Activated naive CD4-positive, alpha-beta T cell treated with anti-CD3 and anti-CD28 coated beads, Interleukin-2, amount 50 U/mL, for 24 hours (primary cell): ENCODE results near the gene FLRT2.

Experiments used
- H3K27ac Mint-ChIP-seq: one replicate; pipeline ENCODE4 v1.8.0; 2021; ENCODE audit warnings: mild to moderate bottlenecking, mixed read lengths
- H3K27me3 Mint-ChIP-seq: one replicate; pipeline ENCODE4 v1.8.0; 2021; ENCODE audit warnings: mixed read lengths
- H3K36me3 Mint-ChIP-seq: one replicate; pipeline ENCODE4 v1.8.0; 2021; ENCODE audit warnings: mixed read lengths
- H3K4me1 Mint-ChIP-seq: one replicate; pipeline ENCODE4 v1.8.0; 2021; ENCODE audit warnings: mixed read lengths
- H3K4me3 Mint-ChIP-seq: one replicate; pipeline ENCODE4 v1.8.0; 2021; ENCODE audit warnings: mild to moderate bottlenecking, mixed read lengths
- H3K9me3 Mint-ChIP-seq: one replicate; pipeline ENCODE4 v1.8.0; 2021; ENCODE audit warnings: mixed read lengths

Gene FLRT2

GRCh38 chr14:85529803-85530574 lies at the start of gene FLRT2:
FLRT2 (plus strand) TSS chr14:85530144; CDS start chr14:85621515, 91,371 bp downstream.
- H3K4me1 Mint-ChIP-seq: peaks cover 10% of the 10 kb centered on the region
- peaks cover 51% of the 10 kb centered on the region for H3K27me3 Mint-ChIP-seq
- H3K4me3 Mint-ChIP-seq: no peak within 1 kb of the TSS
- no peaks in the 10 kb centered on the region for H3K36me3 Mint-ChIP-seq
- no peaks in the 10 kb centered on the region for H3K9me3 Mint-ChIP-seq
- H3K27ac Mint-ChIP-seq: no peak within 1 kb of the TSS

- Mint-ChIP-seq H3K9me3 (peaks cover 7% of the 10 kb centered on the region), H3K27me3 (no peaks in the 10 kb centered on the region), H3K4me1 (no peaks in the 10 kb centered on the region), H3K4me3 (no peak overlapping the region), H3K27ac (no peak overlapping the region), H3K36me3 (no peaks in the 10 kb centered on the region)
These were observed 48.5 kb upstream of the FLRT2 start for GRCh38 chr14:85481471-85481870.

GRCh38 chr14:85482552-85482951 lies 47.4 kb upstream of the FLRT2 start:
- Mint-ChIP-seq H3K27me3 (no peaks in the 10 kb centered on the region), H3K4me1 (no peaks in the 10 kb centered on the region), H3K4me3 (no peak overlapping the region)

GRCh38 chr14:85483037-85483436 lies 46.9 kb upstream of the FLRT2 start:
- Mint-ChIP-seq H3K4me1 (no peaks in the 10 kb centered on the region), H3K4me3 (no peak overlapping the region), H3K36me3 (no peaks in the 10 kb centered on the region), H3K27me3 (no peaks in the 10 kb centered on the region), H3K27ac (no peak overlapping the region), H3K9me3 (peaks cover 7% of the 10 kb centered on the region)

More at GRCh38 chr14:85482552-85482951, 47.4 kb upstream of the FLRT2 start:
- peaks cover 7% of the 10 kb centered on the region for H3K9me3 Mint-ChIP-seq
- H3K27ac Mint-ChIP-seq: no peak overlapping the region
- no peaks in the 10 kb centered on the region for H3K36me3 Mint-ChIP-seq

GRCh38 chr14:85483652-85484051 lies 46.3 kb upstream of the FLRT2 start:
- Mint-ChIP-seq H3K4me3 (no peak overlapping the region), H3K27ac (no peak overlapping the region), H3K4me1 (no peaks in the 10 kb centered on the region), H3K9me3 (peaks cover 7% of the 10 kb centered on the region), H3K27me3 (no peaks in the 10 kb centered on the region), H3K36me3 (no peaks in the 10 kb centered on the region)

GRCh38 chr14:85487215-85487614 lies 42.7 kb upstream of the FLRT2 start:
- Mint-ChIP-seq H3K27ac (no peak overlapping the region), H3K4me3 (no peak overlapping the region), H3K36me3 (no peaks in the 10 kb centered on the region), H3K27me3 (no peaks in the 10 kb centered on the region), H3K4me1 (no peaks in the 10 kb centered on the region), H3K9me3 (peaks cover 25% of the 10 kb centered on the region)

- Mint-ChIP-seq H3K4me3 (no peak overlapping the region), H3K4me1 (no peaks in the 10 kb centered on the region), H3K9me3 (peaks cover 8% of the 10 kb centered on the region), H3K27me3 (no peaks in the 10 kb centered on the region), H3K36me3 (no peaks in the 10 kb centered on the region), H3K27ac (no peak overlapping the region)
These were observed 28.2 kb upstream of the FLRT2 start for GRCh38 chr14:85501751-85502150.

- no peak overlapping the region for H3K27ac Mint-ChIP-seq
- no peaks in the 10 kb centered on the region for H3K27me3 Mint-ChIP-seq
- no peaks in the 10 kb centered on the region for H3K4me1 Mint-ChIP-seq
- peaks cover 8% of the 10 kb centered on the region for H3K9me3 Mint-ChIP-seq
- H3K4me3 Mint-ChIP-seq: no peak overlapping the region
- no peaks in the 10 kb centered on the region for H3K36me3 Mint-ChIP-seq
These were observed 21.1 kb upstream of the FLRT2 start for GRCh38 chr14:85508863-85509262.

GRCh38 chr14:85512451-85512850 lies 17.5 kb upstream of the FLRT2 start:
- Mint-ChIP-seq H3K4me1 (no peaks in the 10 kb centered on the region), H3K36me3 (no peaks in the 10 kb centered on the region), H3K27ac (no peak overlapping the region), H3K4me3 (no peak overlapping the region), H3K9me3 (no peaks in the 10 kb centered on the region), H3K27me3 (no peaks in the 10 kb centered on the region)

- no peaks in the 10 kb centered on the region for H3K27me3 Mint-ChIP-seq
- H3K27ac Mint-ChIP-seq: no peak overlapping the region
- no peaks in the 10 kb centered on the region for H3K4me1 Mint-ChIP-seq
- H3K9me3 Mint-ChIP-seq: no peaks in the 10 kb centered on the region
- H3K4me3 Mint-ChIP-seq: no peak overlapping the region
- no peaks in the 10 kb centered on the region for H3K36me3 Mint-ChIP-seq
These were observed 15.5 kb upstream of the FLRT2 start for GRCh38 chr14:85514487-85514886.

- no peak overlapping the region for H3K27ac Mint-ChIP-seq
- no peaks in the 10 kb centered on the region for H3K4me1 Mint-ChIP-seq
- H3K9me3 Mint-ChIP-seq: no peaks in the 10 kb centered on the region
- no peak overlapping the region for H3K4me3 Mint-ChIP-seq
- no peaks in the 10 kb centered on the region for H3K36me3 Mint-ChIP-seq
- H3K27me3 Mint-ChIP-seq: peaks cover 1% of the 10 kb centered on the region
These were observed 13.5 kb upstream of the FLRT2 start for GRCh38 chr14:85516239-85517113.

- Mint-ChIP-seq H3K4me3 (no peak overlapping the region), H3K27ac (no peak overlapping the region), H3K9me3 (no peaks in the 10 kb centered on the region), H3K36me3 (no peaks in the 10 kb centered on the region), H3K27me3 (peaks cover 1% of the 10 kb centered on the region), H3K4me1 (no peaks in the 10 kb centered on the region)
These were observed 12.7 kb upstream of the FLRT2 start for GRCh38 chr14:85517114-85517688.

GRCh38 chr14:85519661-85520305 lies 10.2 kb upstream of the FLRT2 start:
- H3K36me3 Mint-ChIP-seq: no peaks in the 10 kb centered on the region
- H3K4me3 Mint-ChIP-seq: no peak overlapping the region
- H3K4me1 Mint-ChIP-seq: no peaks in the 10 kb centered on the region
- peaks cover 1% of the 10 kb centered on the region for H3K27me3 Mint-ChIP-seq
- H3K9me3 Mint-ChIP-seq: no peaks in the 10 kb centered on the region
- no peak overlapping the region for H3K27ac Mint-ChIP-seq

GRCh38 chr14:85520581-85520980 lies 9.4 kb upstream of the FLRT2 start:
- no peaks in the 10 kb centered on the region for H3K36me3 Mint-ChIP-seq
- no peaks in the 10 kb centered on the region for H3K9me3 Mint-ChIP-seq
- H3K4me1 Mint-ChIP-seq: no peaks in the 10 kb centered on the region
- H3K4me3 Mint-ChIP-seq: no peak overlapping the region
- no peak overlapping the region for H3K27ac Mint-ChIP-seq
- H3K27me3 Mint-ChIP-seq: peaks cover 1% of the 10 kb centered on the region

- Mint-ChIP-seq H3K27me3 (peaks cover 6% of the 10 kb centered on the region), H3K4me3 (no peak overlapping the region), H3K36me3 (no peaks in the 10 kb centered on the region), H3K27ac (no peak overlapping the region), H3K4me1 (no peaks in the 10 kb centered on the region), H3K9me3 (no peaks in the 10 kb centered on the region)
These were observed 6.3 kb upstream of the FLRT2 start for GRCh38 chr14:85523624-85524023.
